Measurements from ENCODE around the gene NFKBIA.

The NFKBIA gene

GRCh38 chr14:35366521-35366976 lies 38.0 kb downstream of the NFKBIA start:
- peaks cover 3% of the 10 kb centered on the region for H3K9me3 ChIP-seq (ENCODE audit: insufficient read depth, low read length, severe bottlenecking)
- H3K36me3 ChIP-seq (ENCODE audit: insufficient read depth, low read length) = no peaks in the 10 kb centered on the region
- no peak overlapping the region for H2AFZ ChIP-seq (ENCODE audit: low read depth, low read length)
- DNase-seq (no peak), ATAC-seq (ENCODE audit: insufficient read depth, low read depth) (no peak)
- TF ChIP-seq EZH2 (IDR thresholded peaks at IDR 0.05; ENCODE audit: borderline replicate concordance, low read depth, low read length, severe bottlenecking) = no peak
- TF ChIP-seq CTCF (IDR thresholded peaks at IDR 0.05; ENCODE audit: borderline replicate concordance, extremely low read depth, low read length, poor library complexity, severe bottlenecking) = no peak
- no peaks in the 10 kb centered on the region for H3K79me2 ChIP-seq (ENCODE audit: insufficient read depth, low read length)
- no peak overlapping the region for H3K27ac ChIP-seq (ENCODE audit: low read length)
- no peaks in the 10 kb centered on the region for H4K20me1 ChIP-seq (ENCODE audit: insufficient read depth, low read length)
- H3K4me1 ChIP-seq (ENCODE audit: insufficient read depth, low read length) = no peaks in the 10 kb centered on the region
- H3K27me3 ChIP-seq (ENCODE audit: insufficient read depth, low read length, poor library complexity) = no peaks in the 10 kb centered on the region
- H3K4me3 ChIP-seq (ENCODE audit: low read depth in 1 of 2, low read length in 2 of 2) = no peak overlapping the region
- no peak overlapping the region for H3K9ac ChIP-seq (ENCODE audit: low read depth, low read length)
- no peak overlapping the region for H3K4me2 ChIP-seq (ENCODE audit: insufficient read depth, low read length)

DNA sequence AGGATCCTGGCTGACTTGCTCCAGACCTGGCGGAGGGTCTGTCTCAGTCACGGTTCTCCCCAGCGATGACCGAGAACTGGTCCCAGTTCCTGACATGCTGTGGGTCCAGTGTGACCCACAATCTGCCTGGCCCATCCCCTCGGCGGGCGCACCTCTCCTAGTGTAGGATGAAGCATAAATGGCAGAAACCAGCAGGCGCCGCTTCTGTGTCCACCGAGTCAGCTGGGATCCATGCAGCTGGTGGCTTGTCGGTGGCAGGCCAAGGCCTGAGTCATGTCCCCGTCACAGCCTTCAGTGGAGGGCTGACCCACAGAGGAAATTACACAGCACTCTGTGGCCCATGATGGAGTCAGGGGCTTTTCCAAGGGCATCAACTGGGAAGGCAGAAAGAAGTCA lies 38.5 kb downstream of the NFKBIA start:
- H3K9ac ChIP-seq (ENCODE audit: low read depth, low read length) = no peak overlapping the region

GRCh38 chr14:35365130-35366055 lies 39.2 kb downstream of the NFKBIA start:
- no peaks in the 10 kb centered on the region for H3K27me3 ChIP-seq (ENCODE audit: insufficient read depth, low read length, poor library complexity)
- H2AFZ ChIP-seq (ENCODE audit: low read depth, low read length) = peak overlapping the region; percentile 11; the same call in 1 of the 2 replicates
- H3K36me3 ChIP-seq (ENCODE audit: insufficient read depth, low read length) = no peaks in the 10 kb centered on the region
- H3K79me2 ChIP-seq (ENCODE audit: insufficient read depth, low read length) = no peaks in the 10 kb centered on the region
- DNase-seq = no peak
- H3K4me3 ChIP-seq (ENCODE audit: low read depth in 1 of 2, low read length in 2 of 2) = no peak overlapping the region
- H4K20me1 ChIP-seq (ENCODE audit: insufficient read depth, low read length) = no peaks in the 10 kb centered on the region
- H3K4me2 ChIP-seq (ENCODE audit: insufficient read depth, low read length) = no peak overlapping the region
- no peak for ATAC-seq (ENCODE audit: insufficient read depth, low read depth)
- H3K9me3 ChIP-seq (ENCODE audit: insufficient read depth, low read length, severe bottlenecking) = no peaks in the 10 kb centered on the region
- TF ChIP-seq CTCF (IDR thresholded peaks at IDR 0.05; ENCODE audit: borderline replicate concordance, extremely low read depth, low read length, poor library complexity, severe bottlenecking) = no peak
- TF ChIP-seq EZH2 (IDR thresholded peaks at IDR 0.05; ENCODE audit: borderline replicate concordance, low read depth, low read length, severe bottlenecking) = no peak
- no peak overlapping the region for H3K9ac ChIP-seq (ENCODE audit: low read depth, low read length)
- H3K4me1 ChIP-seq (ENCODE audit: insufficient read depth, low read length) = no peaks in the 10 kb centered on the region
- no peak overlapping the region for H3K27ac ChIP-seq (ENCODE audit: low read length)

More for the DNA sequence above, 38.5 kb downstream of the NFKBIA start:
- Histone ChIP-seq H3K4me3 (ENCODE audit: low read depth in 1 of 2, low read length in 2 of 2) (no peak overlapping the region), H3K79me2 (ENCODE audit: insufficient read depth, low read length) (no peaks in the 10 kb centered on the region), H3K9me3 (ENCODE audit: insufficient read depth, low read length, severe bottlenecking) (no peaks in the 10 kb centered on the region), H3K36me3 (ENCODE audit: insufficient read depth, low read length) (no peaks in the 10 kb centered on the region), H3K27ac (ENCODE audit: low read length) (no peak overlapping the region), H3K27me3 (ENCODE audit: insufficient read depth, low read length, poor library complexity) (no peaks in the 10 kb centered on the region), H4K20me1 (ENCODE audit: insufficient read depth, low read length) (no peaks in the 10 kb centered on the region), H3K4me2 (ENCODE audit: insufficient read depth, low read length) (no peak overlapping the region), H3K4me1 (ENCODE audit: insufficient read depth, low read length) (no peaks in the 10 kb centered on the region), H2AFZ (ENCODE audit: low read depth, low read length) (peak overlapping the region; percentile 11; the same call in 1 of the 2 replicates)
- TF ChIP-seq CTCF (IDR thresholded peaks at IDR 0.05; ENCODE audit: borderline replicate concordance, extremely low read depth, low read length, poor library complexity, severe bottlenecking) (no peak), EZH2 (IDR thresholded peaks at IDR 0.05; ENCODE audit: borderline replicate concordance, low read depth, low read length, severe bottlenecking) (no peak)
- DNase-seq = no peak
- no peak for ATAC-seq (ENCODE audit: insufficient read depth, low read depth)

Measured in DND-41 (cell line).